GM12874 (cell line): ENCODE results near the gene MSRB3.

Source experiments
- TF ChIP-seq, protein P1 (sequence below): IDR thresholded peaks from 2 replicates; pipeline ENCODE4 v1.5.1; 2011; ENCODE audit warnings: low read depth, mild to moderate bottlenecking, control low read depth, low read length, moderate library complexity; ENCODE audit not compliant: insufficient read depth

The MSRB3 gene

DNA sequence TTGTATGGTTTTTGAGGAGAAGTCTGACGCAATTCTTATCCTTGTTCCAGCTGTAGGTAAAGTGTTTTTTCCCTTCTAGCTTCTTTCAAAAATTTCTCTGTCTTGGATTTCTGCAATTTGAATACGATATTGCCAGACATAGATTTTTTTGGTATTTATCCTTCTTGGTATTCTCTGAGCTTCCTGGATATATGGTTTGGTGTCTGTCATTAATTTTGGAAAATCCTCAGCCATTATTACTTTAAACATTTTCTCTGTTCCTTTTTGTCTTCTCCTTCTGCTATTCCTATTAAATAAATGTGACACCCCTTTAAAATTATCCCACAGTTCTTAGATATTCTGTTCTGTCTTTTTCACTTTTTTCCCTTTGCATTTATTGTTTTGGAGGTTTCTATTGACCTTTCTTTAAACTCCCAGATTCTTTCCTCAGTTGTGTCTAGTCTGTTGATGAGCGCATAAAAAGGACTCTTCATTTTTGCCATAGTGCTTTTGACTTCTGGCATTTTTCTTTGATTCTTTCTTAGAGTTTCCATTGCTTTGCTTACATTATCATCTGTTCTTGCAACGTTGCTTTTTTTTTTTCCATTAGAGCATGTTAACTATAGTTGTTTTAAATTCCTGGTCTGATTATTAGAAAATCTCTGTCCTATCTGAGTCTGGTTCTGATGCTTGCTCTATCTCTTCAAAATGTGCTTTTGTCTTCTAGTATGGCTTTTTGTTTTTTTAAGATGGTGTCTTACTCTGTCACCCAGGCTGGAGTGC lies 129.1 kb downstream of the MSRB3 start:
- TF ChIP-seq, protein P1, sequence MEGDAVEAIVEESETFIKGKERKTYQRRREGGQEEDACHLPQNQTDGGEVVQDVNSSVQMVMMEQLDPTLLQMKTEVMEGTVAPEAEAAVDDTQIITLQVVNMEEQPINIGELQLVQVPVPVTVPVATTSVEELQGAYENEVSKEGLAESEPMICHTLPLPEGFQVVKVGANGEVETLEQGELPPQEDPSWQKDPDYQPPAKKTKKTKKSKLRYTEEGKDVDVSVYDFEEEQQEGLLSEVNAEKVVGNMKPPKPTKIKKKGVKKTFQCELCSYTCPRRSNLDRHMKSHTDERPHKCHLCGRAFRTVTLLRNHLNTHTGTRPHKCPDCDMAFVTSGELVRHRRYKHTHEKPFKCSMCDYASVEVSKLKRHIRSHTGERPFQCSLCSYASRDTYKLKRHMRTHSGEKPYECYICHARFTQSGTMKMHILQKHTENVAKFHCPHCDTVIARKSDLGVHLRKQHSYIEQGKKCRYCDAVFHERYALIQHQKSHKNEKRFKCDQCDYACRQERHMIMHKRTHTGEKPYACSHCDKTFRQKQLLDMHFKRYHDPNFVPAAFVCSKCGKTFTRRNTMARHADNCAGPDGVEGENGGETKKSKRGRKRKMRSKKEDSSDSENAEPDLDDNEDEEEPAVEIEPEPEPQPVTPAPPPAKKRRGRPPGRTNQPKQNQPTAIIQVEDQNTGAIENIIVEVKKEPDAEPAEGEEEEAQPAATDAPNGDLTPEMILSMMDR: no peak

DNA sequence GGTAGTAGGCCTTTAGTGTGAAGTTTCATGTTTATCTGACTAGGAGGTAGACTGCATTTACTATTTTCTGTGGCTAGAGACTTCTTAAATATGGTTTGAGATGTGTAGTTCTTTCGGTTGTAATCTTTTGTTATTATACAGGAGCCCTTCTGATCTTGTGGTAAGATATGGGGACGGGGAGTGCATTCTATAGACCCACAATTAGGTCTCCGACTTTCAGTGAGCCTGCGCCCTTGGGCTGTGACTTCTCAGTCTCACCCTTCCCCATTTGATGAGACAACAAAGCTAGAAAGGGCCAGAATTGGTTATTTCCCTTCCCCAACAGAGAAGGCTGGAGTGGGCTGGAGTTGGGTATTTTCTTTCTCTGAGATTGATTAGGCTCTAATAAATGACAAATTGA lies 130.0 kb downstream of the MSRB3 start:
- TF ChIP-seq, protein P1: no peak

DNA sequence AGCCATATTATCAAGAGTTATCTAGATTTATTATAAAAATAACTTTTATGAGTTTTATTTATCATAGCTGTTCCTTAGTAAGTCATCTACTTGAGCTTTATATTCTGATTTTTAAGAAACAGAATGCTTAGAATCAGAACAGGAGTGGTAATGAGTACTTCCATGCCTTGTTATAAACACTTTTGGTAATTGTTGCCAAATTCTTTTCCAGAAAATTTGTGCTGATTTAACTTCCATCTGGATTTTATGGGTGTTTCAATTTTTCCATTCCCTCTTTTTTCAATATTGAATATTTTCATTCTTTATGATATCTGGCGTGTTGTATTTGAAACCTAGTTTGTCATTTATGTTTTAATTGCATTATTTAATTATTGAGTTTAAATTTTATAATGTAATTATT lies 131.2 kb downstream of the MSRB3 start:
- TF ChIP-seq, protein P1: no peak

DNA sequence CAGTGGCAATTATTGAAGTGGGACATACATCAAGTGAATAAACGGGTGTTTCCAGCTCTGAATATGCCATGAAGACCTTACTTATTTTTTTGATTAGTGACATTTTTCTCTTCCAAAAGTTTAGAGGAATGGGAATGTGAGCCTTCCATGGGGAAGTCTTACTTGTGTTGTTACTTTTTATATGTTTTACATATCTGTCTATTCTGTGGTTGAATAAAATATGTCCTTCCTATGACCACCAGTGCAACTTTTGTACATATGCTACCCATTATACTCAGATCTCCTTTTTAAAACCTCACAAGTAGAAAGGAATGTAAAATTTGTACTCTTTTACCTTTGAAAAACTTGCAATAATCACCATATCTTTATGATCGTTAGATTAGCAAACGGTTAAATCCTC lies 132.7 kb downstream of the MSRB3 start:
- TF ChIP-seq, protein P1: no peak

DNA sequence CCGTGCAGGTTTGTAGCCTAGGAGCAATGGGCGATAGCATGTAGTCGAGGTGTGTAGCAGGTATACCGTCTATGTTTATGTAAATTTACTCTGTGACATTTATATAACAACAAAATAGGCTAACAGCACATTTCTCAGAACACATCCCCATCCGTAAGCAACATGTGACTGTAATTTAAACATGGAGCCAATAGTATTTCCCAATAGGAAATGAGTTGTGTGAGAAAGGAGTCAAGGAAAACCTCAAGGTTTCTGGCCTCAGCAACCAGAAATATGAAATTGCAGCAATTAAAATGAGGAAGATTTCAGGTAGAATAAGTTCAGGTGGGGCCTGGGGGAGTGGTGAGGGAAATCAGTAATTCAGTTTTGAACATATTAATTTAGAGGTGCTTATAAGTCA lies 136.0 kb downstream of the MSRB3 start:
- TF ChIP-seq, protein P1: no peak

DNA sequence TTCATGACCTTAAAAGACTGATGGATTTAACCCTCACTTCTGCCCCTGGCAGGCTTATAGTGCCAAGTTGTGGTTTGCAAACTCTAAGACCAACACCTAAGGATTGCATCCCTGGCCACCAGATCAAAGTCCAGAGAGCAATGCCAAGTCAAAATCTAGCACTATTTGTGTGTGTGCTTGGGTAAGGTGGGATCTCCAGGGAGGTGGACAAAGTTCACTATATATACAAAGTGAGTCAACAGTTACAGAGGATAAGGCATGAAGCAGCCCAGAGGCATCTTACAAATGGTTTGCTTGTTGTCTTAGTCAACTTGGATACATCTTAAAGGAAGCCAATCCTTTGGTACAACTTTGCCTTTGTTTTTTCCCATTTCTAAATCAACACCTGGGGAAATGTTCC lies 137.3 kb downstream of the MSRB3 start:
- TF ChIP-seq, protein P1: no peak

DNA sequence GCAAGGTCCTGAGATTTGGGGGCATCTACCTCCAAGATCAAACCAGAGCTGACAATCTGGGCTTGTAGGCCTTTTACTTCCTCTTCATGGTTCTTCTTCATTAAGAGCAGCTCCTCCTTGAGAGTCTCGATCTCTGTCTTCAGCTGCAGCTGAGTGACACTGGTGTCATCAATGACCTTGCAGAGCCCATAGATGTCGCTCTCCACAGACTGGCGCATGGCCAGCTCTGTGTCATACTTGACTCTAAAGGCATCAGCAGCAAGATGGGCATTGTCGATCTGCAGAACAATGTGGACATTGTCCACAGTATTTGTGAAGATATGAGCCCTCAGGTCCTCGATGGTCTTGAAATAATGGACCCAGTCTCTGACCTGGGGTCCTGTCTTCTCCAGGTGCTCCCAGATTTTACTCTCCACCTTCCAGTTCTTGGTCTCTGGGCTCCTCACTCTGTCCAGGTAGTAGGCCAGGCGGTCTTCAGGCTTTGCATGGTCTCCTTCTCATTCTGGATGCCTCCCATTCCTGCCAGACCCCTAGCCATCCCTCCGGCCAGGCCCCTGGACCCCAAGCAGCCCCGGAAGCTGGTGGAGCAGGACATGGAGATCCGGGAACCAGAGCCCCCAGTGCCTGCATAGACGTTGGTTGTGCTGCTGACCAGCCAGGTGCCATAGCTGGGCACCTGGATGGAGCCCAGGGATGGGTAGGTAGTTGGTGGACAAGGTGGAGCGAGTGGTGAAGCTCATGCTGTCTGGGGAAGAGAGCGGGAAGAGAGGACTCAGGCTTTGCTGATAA lies 141.0 kb downstream of the MSRB3 start:
- TF ChIP-seq, protein P1: no peak
